LNCaP clone FGC (cell line): ENCODE results near the gene LY6G6F.
A peak's percentile ranks its signal among the peaks of the same experiment; 100 is the strongest.

Source experiments
- DNase-seq: peaks from one replicate; pipeline ENCODE4 v3.0.0-alpha.2; 2011; ENCODE audit warnings: low read depth
- H3K4me3 ChIP-seq: 2 replicates; pipeline ENCODE4 v1.5.1; 2011; ENCODE audit warnings: mild to moderate bottlenecking, low read depth, low read length, control low read depth
- CTCF ChIP-seq: IDR thresholded peaks from 2 replicates; pipeline ENCODE4 v1.5.1; 2012; ENCODE audit warnings: mild to moderate bottlenecking; ENCODE audit not compliant: control insufficient read depth, insufficient read depth; ENCODE audit errors: extremely low read depth

The LY6G6F gene

DNA sequence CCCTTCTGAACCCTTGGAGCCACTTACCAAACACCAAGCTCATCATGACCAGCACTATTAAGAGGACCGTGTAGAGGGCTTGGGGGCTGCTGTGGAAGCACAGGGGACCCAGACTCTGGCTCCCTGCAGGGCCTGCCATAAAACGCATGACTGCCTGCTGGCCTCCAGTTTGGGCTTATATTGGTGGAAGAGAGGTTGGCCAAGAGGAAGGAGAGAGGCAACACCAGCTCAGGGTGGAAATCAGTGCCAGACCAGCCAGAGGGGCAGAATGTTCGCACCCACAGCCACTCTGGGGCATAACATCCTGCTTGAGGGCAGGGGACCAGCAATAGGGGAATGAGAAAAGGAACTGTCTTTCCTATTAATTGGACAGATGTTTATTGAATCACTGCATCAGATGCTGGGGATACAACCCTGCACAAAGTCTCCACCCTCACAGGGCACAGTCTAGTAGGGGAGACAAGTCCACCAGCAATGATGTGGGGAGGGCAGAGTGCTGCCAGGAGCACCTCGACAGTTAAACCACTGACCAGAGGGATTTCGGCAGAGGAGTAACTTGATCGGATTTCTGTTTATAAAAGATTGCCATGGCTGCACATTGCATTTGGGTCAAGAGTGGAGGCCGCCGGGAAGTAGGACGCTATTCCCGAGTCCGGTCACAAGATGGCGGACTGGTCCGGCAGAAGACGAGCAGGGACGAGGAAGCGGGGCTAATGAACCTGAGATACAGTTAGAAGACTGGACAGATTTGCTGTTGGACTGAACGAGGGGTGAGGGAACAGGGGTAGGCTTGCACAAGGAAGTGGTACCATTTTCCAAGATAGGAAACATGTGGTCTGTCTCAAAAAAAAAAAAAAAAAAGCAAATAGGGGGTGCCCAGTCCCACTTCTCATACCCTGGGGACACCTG lies 26.2 kb upstream of the LY6G6F start, which contains the start of gene LY6G5C:
Gene LY6G5C (minus strand): TSS at position 842 of the 909 bp plus-strand sequence. CDS start 694 bp downstream, at position 148.
- H3K4me3 ChIP-seq: no peak within 1 kb of the TSS
- DNase-seq: no peak
- peak; percentile 91 for TF ChIP-seq CTCF

GRCh38 chr6:31681135-31681671 lies 25.5 kb upstream of the LY6G6F start:
- TF ChIP-seq CTCF: no peak

GRCh38 chr6:31683591-31683990 lies 23.1 kb upstream of the LY6G6F start:
- DNase-seq: no peak
- H3K4me3 ChIP-seq: no peak overlapping the region
- TF ChIP-seq CTCF: no peak

More at GRCh38 chr6:31681135-31681671, 25.5 kb upstream of the LY6G6F start:
- no peak for DNase-seq
- no peak overlapping the region for H3K4me3 ChIP-seq

DNA sequence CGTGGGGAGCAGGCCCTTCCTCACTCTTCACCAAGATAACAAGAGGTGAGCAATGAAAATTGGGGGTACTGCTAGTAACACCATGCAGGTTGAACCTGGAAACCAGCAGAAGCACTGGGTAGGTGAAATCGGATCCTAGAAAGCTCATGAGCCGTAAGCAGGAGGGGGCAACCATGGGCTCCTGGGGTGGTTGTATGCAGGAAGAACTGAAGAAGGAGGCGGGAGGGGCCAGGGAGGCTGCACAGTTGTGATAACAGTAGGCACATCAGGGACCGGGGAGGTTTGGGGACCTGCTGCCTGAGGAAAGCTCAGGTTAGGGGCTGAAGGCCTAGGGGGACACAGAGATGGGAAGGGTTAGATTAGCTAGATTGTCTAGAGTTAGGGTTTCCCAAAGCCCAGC lies 20.2 kb upstream of the LY6G6F start:
- no peak for TF ChIP-seq CTCF
- DNase-seq: no peak
- no peak overlapping the region for H3K4me3 ChIP-seq

DNA sequence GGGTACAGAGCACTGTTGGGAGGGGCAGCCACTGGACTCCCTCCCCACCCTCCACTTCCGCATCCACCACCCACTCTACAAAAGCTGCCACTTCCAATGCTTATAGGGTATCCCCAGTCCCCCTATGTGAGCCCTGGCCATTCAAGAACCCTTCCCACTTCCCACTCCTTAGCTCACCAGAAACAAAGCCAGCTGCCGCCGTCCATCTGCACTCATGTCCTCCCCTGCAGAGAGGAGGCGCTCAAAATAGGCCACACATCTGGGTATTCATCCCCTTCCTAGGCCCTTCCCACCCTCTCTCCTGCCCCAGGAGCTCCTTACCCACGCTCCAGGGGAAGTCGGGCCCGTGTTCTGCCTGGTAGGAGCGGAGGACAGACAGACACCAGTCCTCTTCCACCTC lies 19.3 kb upstream of the LY6G6F start:
- no peak overlapping the region for H3K4me3 ChIP-seq
- no peak for DNase-seq
- TF ChIP-seq CTCF: no peak

DNA sequence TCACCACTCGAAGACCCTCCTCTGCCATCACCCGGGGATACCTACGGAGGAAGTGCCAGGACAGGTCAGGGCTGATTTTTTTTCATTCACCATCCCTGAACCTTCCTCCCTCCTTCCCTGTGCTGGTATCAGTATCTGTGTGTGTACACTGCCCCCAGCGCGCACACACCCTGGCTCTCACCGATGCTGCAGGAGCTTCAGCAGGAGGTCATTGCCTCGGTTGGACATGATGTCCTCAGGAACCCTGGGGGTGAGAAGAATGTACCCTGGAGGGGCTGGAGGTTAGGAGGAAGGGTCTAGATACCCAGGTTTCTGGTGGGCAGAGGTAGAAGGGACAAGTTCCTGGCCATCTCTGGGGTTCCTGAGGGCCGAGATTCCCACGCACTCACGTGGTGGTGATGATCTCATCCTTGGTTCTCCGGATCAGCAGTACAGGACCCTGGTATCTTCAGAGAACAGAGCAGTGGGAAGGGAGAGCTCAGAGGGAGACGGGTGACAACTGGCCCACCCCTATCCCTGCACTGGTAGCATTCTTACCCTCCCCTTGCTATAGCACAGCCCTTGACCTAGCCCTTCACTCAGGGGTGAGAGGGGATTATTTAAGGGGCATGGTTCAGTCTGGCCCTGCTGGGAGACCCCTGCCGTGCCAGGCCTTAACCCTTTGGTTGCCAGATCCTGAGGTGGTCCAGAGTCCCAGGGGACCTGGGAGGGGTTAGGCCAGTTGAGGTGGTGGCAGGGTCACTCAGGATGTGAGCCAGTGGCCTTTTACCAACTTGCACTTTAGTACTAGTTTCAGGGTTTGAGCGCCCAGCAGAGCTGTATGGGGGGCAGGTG lies 18.6 kb upstream of the LY6G6F start:
- no peak for DNase-seq
- H3K4me3 ChIP-seq: no peak overlapping the region
- TF ChIP-seq CTCF: no peak
